Spleen (tissue), 11 donors: ENCODE data around the gene SCAMP3. TPM values are rescaled to one million over a fixed set of nuclear protein-coding genes. Genes with fewer than 3 reads are reported as not detected.
A peak's percentile ranks its signal among the peaks of the same experiment; 100 is the strongest.
"Not testable (repeated sequence)": the region's sequence is repeated elsewhere in the genome, so short reads cannot be mapped to it uniquely, and the experiment has no call there.

Experiments
- DNase-seq: peaks from one replicate; pipeline ENCODE4 v3.0.0-alpha.2; 2020
- H3K27ac ChIP-seq, 8 donors: fragments of 200-600 bp; sonication (generic) in 7 of 8; 1 replicate in 4 of 8; 2 replicates in 4 of 8; pipeline versions ENCODE4 v1.5.0 to v1.8.0; 2016 to 2021; ENCODE audit warnings: inconsistent platforms in 4 of 8, mild to moderate bottlenecking in 4 of 8, moderate library complexity in 1 of 8
- H3K27me3 ChIP-seq, 7 donors: fragments of 200-600 bp; sonication (generic) in 6 of 7; replicated peaks in 1 of 7; 1 replicate in 4 of 7; 2 replicates in 3 of 7; pipeline versions ENCODE4 v1.5.0 to v1.8.0; 2016 to 2021; ENCODE audit warnings: inconsistent platforms in 3 of 7, mild to moderate bottlenecking in 1 of 7
- H3K36me3 ChIP-seq, 6 donors: fragments of 200-600 bp; sonication (generic) in 5 of 6; 1 replicate in 4 of 6; 2 replicates in 2 of 6; pipeline versions ENCODE4 v1.5.0 to v1.8.0; 2016 to 2021; ENCODE audit warnings: inconsistent platforms in 2 of 6
- H3K4me1 ChIP-seq, 6 donors: fragments of 200-600 bp; sonication (generic) in 5 of 6; 1 replicate in 3 of 6; 2 replicates in 3 of 6; pipeline versions ENCODE4 v1.5.0 to v1.8.0; 2016 to 2021; ENCODE audit warnings: inconsistent platforms in 3 of 6
- H3K4me3 ChIP-seq, 8 donors: fragments of 200-600 bp; sonication (generic) in 7 of 8; 1 replicate in 4 of 8; 2 replicates in 4 of 8; pipeline versions ENCODE4 v1.5.0 to v1.8.0; 2016 to 2021; ENCODE audit warnings: inconsistent platforms in 4 of 8, mild to moderate bottlenecking in 4 of 8, moderate library complexity in 2 of 8
- H3K9me3 ChIP-seq, 8 donors: fragments of 200-600 bp; sonication (generic) in 7 of 8; 1 replicate in 4 of 8; 2 replicates in 4 of 8; pipeline versions ENCODE4 v1.5.0 to v1.8.0; 2016 to 2021; ENCODE audit warnings: inconsistent platforms in 4 of 8
- POLR2A ChIP-seq, 3 donors: fragments of 450-650 bp; IDR thresholded peaks; one replicate each; pipeline ENCODE4 v1.5.1; 2017; ENCODE audit warnings: antibody characterized with exemption in 3 of 3, mild to moderate bottlenecking in 1 of 3
- POLR2AphosphoS5 ChIP-seq, 3 donors: sonication (generic); formaldehyde crosslinking; IDR thresholded peaks; one replicate each; pipeline ENCODE4 v1.5.1; 2017; ENCODE audit warnings: antibody characterized with exemption in 3 of 3
- WGBS, 5 donors: extraction: QIAGEN DNeasy Blood & Tissue Kit in 3 of 5; methylation state at CpG; one replicate each; pipeline versions ENCODE4 v1.1.5 to v1.1.7; 2013 to 2018; 5-methylcytosine and 5-hydroxymethylcytosine counted together
- intact Hi-C: fragments of 100-400 bp; cut with DNase I; formaldehyde crosslinking; loops from one replicate; pipeline ENCODE4 v1.15.0; 2023; ENCODE audit warnings: low total_unique reads
- polyA plus RNA-seq, 3 donors: library from polyadenylated mRNA; stranded (reverse); fragments of 200-250 nt; gene quantifications; one replicate each; pipeline ENCODE4 v1.2.1, GENCODE V29; 2013
- total RNA-seq, 7 donors: library from RNA; depleted of rRNA in 3 of 7; stranded (reverse); fragments of >200 nt in 3 of 7; fragmentation: NEBNext Ultra II Directional in 4 of 7; extraction: Animal tissue kit (Norgen Biotek cat#: 25700) in 4 of 7; gene quantifications; one replicate each; pipeline versions ENCODE4 v1.1.0 to v1.2.1, GENCODE V29; 2016 to 2021
- TF ChIP-seq, protein P1 (sequence below), 11 experiments: fragments of 200-600 bp in 7 of 11; fragments of 450-650 bp in 4 of 11; sonication (generic) in 4 of 11; IDR thresholded peaks in 8 of 11; conservative IDR thresholded peaks in 3 of 11; 1 replicate in 7 of 11; 2 replicates in 4 of 11; pipeline versions ENCODE4 v1.4.0 to v1.8.0; 2016 to 2021; ENCODE audit warnings: antibody characterized with exemption in 11 of 11, inconsistent platforms in 4 of 11, mild to moderate bottlenecking in 1 of 11
- donor health status: healthy with polysubstance abuse.
- donor health status: DM: no; HTN: no; CAD: no; lungs with moderate emphysema.
- donor health status: DM: no; HTN: no; CAD: no.
- donor health status: Bipolar disorder and iron deficiency.
- donor health status: healthy.
- donor health status: DM: no; HTN: no; CAD: no.
- donor health status: DM: yes; HTN: yes; CAD: no.

The SCAMP3 gene
- total and polyA plus RNA-seq, 10 donors: 46.5 to 59.9 (median 50.8) TPM

DNA sequence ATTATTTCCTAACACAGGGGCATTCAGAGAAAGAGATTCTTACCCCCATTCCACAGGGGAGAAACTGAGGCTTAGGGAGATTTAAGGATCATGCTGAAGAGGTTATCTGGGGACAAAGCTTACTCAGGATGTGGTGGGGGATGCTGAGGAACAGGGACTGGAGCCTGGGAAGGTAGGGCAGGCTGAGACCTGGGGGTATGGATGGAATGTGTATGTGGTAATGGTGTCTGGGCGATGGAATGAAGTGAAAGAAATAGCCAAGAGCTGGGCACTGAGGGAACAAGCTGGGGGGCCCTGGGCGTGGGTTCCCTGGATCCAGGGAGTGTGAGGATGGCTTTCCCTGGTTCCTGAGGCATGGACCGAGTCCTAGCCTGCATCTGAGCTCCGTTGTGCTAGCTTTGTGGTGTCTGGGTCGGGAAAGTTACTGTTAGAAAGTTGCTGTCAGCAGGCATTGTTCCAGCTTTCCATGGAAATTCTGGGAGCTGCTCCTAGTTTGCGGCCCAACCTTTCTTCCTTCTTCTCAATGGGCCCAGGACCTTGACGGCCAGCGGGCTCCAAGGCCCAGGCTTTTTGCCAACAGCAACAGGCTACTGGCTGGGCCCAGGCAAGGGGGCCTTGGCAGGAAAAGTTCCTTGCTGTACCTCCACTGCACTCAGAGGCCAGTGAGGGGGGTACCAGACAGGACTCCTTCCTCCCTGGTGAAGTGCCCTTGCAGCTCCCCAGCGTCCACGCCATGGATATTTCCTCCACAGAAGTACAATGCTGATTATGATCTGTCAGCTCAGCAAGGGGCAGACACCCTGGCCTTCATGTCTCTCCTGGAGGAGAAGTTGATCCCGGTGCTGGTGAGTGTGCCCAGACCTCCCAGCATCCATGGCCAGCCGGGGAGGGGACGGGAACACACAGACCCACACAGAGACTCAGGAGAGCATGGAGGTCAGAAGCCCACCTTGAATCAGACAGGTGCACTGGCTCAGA lies 29.9 kb downstream of the SCAMP3 start:
- H3K4me1 ChIP-seq: peaks cover 0 to 30% (median 6%) of the 10 kb centered on the region in 6 donors
- H3K27ac ChIP-seq: peak overlapping the region in 5 of 8 donors; percentile 46 to 64 (median 61)
- H3K4me3 ChIP-seq, H3K27me3 ChIP-seq, H3K9me3 ChIP-seq, intact Hi-C loops, DNase-seq: not testable (repeated sequence)
- H3K36me3 ChIP-seq: peaks cover 0 to 23% (median 17%) of the 10 kb centered on the region in 6 donors
- TF ChIP-seq POLR2AphosphoS5 (IDR thresholded peaks at IDR 0.05): peak in 2 of 3 donors; percentile 12 to 41
- WGBS, 5 donors: 69 to 72% (median 70%) methylated on average over 11 to 13 of the region's 13 CpGs

DNA sequence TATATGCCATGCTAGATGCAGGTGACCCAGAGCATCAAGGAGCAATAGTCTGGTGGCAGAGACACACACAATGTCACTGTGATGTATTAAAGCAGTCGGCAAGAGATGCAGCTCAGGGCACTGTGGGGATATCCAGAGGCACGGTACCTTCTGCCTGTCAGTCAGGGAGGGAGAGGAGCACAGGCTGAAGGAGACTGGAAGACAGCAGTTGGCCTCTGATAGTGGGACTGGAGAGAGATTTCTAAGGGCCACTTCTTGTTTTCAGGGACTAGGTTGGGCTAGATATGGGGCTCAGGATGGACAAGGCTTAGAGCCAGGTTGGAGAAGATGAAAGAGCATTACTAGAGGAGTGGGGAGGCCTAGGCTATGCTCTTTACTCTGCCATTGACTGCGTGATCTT lies 30.9 kb downstream of the SCAMP3 start:
- Histone ChIP-seq H3K36me3 (peaks cover 0 to 13% (median 8%) of the 10 kb centered on the region in 6 donors), H3K4me1 (peaks cover 0 to 31% (median 12%) of the 10 kb centered on the region in 6 donors), H3K27ac (peak overlapping the region in 2 of 8 donors; percentile 53 to 61)
- intact Hi-C loops, H3K27me3 ChIP-seq, H3K9me3 ChIP-seq, H3K4me3 ChIP-seq, DNase-seq: not testable (repeated sequence)
- 58 to 89% (median 76%) methylated on average over 3 of the region's 3 CpGs for WGBS, 5 donors

- peaks cover 7 to 61% (median 41%) of the 10 kb centered on the region in 6 donors for H3K4me1 ChIP-seq
- TF ChIP-seq POLR2AphosphoS5 (IDR thresholded peaks at IDR 0.05): no peak
- TF ChIP-seq, protein P1, sequence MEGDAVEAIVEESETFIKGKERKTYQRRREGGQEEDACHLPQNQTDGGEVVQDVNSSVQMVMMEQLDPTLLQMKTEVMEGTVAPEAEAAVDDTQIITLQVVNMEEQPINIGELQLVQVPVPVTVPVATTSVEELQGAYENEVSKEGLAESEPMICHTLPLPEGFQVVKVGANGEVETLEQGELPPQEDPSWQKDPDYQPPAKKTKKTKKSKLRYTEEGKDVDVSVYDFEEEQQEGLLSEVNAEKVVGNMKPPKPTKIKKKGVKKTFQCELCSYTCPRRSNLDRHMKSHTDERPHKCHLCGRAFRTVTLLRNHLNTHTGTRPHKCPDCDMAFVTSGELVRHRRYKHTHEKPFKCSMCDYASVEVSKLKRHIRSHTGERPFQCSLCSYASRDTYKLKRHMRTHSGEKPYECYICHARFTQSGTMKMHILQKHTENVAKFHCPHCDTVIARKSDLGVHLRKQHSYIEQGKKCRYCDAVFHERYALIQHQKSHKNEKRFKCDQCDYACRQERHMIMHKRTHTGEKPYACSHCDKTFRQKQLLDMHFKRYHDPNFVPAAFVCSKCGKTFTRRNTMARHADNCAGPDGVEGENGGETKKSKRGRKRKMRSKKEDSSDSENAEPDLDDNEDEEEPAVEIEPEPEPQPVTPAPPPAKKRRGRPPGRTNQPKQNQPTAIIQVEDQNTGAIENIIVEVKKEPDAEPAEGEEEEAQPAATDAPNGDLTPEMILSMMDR (IDR thresholded peaks at IDR 0.05 in 8 of 11, conservative IDR thresholded peaks at IDR 0.05 in 3 of 11): no peak
- TF ChIP-seq POLR2A (IDR thresholded peaks at IDR 0.05): no peak
- no peaks in the 10 kb centered on the region for H3K9me3 ChIP-seq
- H3K4me3 ChIP-seq: peak overlapping the region; percentile 52 to 81 (median 62)
- WGBS, 5 donors: 50 to 72% (median 56%) methylated on average over 9 of the region's 9 CpGs
- H3K27ac ChIP-seq: peak overlapping the region; percentile 71 to 90 (median 90)
- DNase-seq: no peak
- intact Hi-C loops: loop anchor here (10.0 kb wide), 1 partner anchor 53 kb away; the partner anchor contains the start of genes KRTCAP2 and TRIM46
- no peaks in the 10 kb centered on the region for H3K27me3 ChIP-seq
- H3K36me3 ChIP-seq: no peaks in the 10 kb centered on the region
Observed at GRCh38 chr1:155228096-155228427, 34.1 kb downstream of the SCAMP3 start.

GRCh38 chr1:155227261-155228095 lies 34.7 kb downstream of the SCAMP3 start:
- H3K27me3 ChIP-seq: no peaks in the 10 kb centered on the region
- no peaks in the 10 kb centered on the region for H3K9me3 ChIP-seq
- 0 to 1% (median 1%) methylated on average over 39 to 42 of the region's 42 CpGs for WGBS, 5 donors
- TF ChIP-seq POLR2A (IDR thresholded peaks at IDR 0.05) (peak in 2 of 3 donors; percentile 36 to 57), POLR2AphosphoS5 (IDR thresholded peaks at IDR 0.05) (peak; percentile 91 to 95 (median 91))
- TF ChIP-seq, protein P1 (IDR thresholded peaks at IDR 0.05 in 8 of 11, conservative IDR thresholded peaks at IDR 0.05 in 3 of 11): peak in 2 of 11 experiments; percentile 13 to 20
- intact Hi-C loops: loop anchor here (10.0 kb wide), 1 partner anchor 53 kb away; the partner anchor contains the start of genes KRTCAP2 and TRIM46
- H3K4me3 ChIP-seq: peak overlapping the region; percentile 52 to 81 (median 62)
- peak; percentile 98 for DNase-seq
- no peaks in the 10 kb centered on the region for H3K36me3 ChIP-seq
- H3K4me1 ChIP-seq: peaks cover 7 to 64% (median 47%) of the 10 kb centered on the region in 6 donors
- H3K27ac ChIP-seq: peak overlapping the region; percentile 71 to 90 (median 90)
